Islet precursor cell (in vitro differentiated cells): Measurements from ENCODE around the gene ENPP3.

ENCODE experiments used
- DNase-seq: peaks from one replicate; pipeline ENCODE4 v3.0.0-alpha.2; 2018

Gene ENPP3

GRCh38 chr6:131643855-131644460, 6.9 kb downstream of the ENPP3 start:
- DNase-seq = no peak

- no peak for DNase-seq
These were observed 7.8 kb downstream of the ENPP3 start for GRCh38 chr6:131644921-131645320.

GRCh38 chr6:131645846-131646245, 8.7 kb downstream of the ENPP3 start:
- DNase-seq = no peak

DNA sequence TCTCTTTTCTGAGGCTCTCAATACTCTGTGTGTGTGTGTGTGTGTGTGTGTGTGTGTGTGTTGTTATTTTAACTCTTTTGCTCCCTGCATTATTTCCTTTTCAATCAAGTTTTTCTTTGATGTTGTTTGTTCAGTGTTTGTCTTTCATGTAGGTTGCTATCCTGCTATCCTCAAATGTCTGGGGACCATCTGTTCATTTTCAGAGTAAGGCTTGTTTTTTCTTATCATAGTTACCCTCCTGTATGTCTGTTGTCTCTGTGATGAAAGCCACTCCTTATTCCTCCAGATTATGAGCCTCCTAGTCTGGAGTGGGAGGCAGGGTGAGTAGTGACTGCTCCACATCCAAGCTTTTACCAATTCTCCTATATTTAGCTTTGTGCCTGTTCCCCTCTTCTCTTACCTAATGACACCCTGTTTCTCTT, 9.2 kb downstream of the ENPP3 start:
- no peak for DNase-seq

- no peak for DNase-seq
These were observed 14.7 kb downstream of the ENPP3 start for GRCh38 chr6:131651782-131652181.

GRCh38 chr6:131652472-131652871, 15.4 kb downstream of the ENPP3 start:
- DNase-seq = no peak

DNA sequence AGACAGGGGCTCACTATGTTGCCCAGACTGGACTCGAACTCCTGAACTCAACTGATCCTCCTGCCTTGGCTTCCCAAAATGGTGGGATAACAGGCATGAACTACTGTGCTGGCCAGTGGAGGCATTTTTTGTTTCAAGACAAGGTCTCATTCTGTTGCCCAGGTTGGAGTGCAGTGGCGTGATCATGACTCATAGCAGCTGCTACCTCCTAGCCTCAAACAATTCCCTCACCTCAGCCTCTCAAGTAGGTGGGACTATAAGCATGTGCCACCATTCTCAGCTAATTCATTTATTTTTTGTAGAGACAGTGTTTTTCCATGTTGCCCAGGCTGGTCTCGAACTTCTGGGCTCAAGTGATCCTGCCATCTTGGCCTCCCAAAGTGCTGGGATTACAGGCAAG, 17.2 kb downstream of the ENPP3 start:
- DNase-seq = peak; percentile 56

- no peak for DNase-seq
These were observed 18.3 kb downstream of the ENPP3 start for GRCh38 chr6:131655387-131655786.

- DNase-seq = no peak
These were observed 18.8 kb downstream of the ENPP3 start for GRCh38 chr6:131655951-131656350.

DNA sequence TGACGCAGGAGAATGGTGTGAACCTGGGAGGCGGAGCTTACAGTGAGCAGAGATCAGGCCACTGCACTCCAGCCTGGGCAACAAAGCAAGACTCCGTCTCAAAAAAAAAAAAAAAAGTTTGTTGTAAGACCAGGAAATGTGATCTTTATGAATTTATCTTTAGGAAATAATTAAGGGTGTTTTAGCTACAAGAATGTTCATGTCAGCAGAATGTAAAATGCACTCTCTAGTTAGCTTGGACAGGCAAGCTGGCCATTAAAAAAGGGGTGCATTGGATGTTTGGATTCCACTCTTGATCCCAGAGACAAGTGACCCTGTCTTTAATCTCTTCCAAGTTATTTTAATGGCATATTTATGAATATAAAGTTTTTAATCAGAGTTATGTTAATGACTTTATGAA, 19.6 kb downstream of the ENPP3 start:
- no peak for DNase-seq

- no peak for DNase-seq
These were observed 20.1 kb downstream of the ENPP3 start for GRCh38 chr6:131657222-131657621.

DNA sequence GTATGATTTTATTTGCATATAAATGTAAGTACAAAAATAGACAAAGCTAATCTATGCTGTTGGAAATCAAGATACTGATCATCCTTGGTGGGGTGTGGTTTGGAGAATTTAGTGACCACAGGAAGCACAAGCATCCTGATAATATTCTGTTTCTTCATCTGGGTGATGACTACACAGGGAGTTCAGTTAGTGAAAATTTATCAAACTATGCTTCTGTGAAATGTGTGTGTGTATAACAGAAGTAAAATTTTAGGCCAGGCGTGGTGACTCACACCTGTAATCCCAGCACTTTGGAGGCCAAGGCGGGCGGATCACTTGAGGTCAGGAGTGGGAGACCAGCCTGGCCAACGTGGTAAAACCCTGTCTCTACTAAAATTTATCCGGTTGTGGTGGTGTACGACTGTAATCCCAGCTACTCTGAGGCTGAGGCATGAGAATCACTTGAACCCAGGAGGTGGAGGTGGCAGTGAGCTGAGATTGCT, 20.6 kb downstream of the ENPP3 start:
- no peak for DNase-seq

DNA sequence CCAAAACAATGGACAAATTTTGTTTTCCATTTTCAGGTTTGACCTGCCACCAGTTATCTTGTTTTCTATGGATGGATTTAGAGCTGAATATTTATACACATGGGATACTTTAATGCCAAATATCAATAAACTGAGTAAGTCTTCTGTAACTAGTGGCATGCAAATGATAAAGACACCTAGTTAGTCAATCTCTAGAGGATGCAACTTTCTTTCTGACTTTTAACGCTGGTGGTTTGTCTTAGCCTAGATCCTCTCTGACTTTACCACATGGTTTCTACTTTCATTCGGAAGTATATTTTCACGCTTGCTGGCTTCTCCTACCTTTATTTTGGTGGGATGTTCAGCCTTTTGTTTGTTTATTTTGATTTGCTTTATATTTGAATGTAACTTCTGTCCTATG, 21.2 kb downstream of the ENPP3 start:
- DNase-seq = no peak

GRCh38 chr6:131660195-131660594, 23.1 kb downstream of the ENPP3 start:
- no peak for DNase-seq

DNA sequence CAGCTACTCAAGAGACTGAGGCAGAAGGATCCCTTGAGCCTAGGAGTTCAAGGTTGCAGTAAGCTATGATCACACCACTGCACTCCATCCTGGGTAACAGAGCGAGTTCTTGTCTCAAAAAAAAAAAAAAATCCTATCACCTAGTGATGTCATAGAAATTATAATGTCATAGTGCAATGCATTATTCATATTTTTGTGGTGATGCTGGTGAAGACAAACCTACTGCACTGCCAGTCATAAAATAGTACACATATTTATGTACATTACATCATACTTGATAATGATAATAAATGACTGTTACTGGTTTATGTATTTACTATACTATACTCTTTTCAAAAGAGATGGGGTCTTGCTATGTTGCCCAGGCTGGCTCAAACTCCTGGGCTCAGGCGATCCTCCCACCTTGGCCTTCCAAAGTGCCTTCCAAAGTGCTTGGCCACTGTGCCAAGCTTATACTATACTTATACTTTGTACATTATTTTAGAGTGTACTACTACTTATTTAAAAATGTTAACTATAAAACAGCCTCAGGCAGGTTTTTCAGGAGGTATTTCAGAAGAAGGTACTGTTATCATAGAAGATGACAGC, 26.6 kb downstream of the ENPP3 start:
- no peak for DNase-seq

GRCh38 chr6:131669891-131670290, 32.8 kb downstream of the ENPP3 start:
- DNase-seq = no peak

DNA sequence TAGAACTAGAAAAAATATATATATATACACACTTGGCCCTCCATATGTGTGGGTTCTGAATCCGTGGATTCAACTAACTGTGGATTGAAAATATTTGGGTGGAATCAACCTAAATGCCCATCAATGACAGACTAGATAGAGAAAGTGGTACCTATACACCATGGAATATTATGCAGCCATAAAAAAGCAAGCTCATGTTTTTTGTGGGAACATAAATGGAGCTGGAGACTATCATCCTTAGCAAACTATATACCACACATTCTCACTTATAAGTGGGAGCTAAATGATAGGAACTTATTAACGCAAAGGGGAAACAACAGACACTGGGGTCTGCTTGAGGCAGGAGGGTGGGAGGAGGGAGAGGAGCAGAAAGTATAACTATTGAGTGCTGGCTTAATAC, 36.1 kb downstream of the ENPP3 start:
- no peak for DNase-seq

DNA sequence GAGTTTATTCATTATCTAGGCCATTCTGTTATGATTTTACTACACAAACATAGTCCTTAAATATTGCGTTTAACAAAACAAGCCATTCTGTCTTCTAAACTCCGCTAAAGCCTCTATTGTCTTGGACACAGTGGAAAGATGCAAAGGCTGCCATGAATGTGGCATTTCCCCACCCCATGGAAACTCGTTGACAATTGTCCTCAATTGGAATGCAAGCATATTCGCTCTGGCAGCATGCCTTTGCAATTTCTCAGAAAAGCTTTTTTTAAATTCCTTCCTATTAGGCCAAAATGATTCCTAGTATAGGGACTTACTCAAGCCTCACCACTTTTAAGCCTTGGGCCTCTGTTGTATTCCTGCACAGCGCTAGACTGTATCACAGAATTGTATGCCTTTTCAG, 41.3 kb downstream of the ENPP3 start:
- DNase-seq = no peak

DNA sequence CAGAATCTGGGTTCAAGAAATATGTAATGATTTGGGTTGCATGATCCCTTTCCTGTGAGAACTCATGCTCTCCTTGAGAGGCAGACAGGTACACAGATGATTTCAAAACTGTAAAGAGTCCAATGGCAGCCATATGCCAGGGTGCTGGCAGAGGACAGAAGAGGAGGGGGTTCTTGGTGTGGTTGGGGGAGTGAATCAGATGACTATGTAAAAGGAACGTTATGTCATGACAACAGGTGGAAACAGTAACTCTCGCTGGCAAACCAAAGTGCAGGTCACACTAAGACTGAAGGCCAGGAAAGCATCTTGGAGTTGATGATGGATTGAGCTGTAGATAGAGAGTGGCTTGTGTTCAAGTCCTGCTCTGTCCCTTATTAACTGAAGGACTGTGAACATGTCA, 43.8 kb downstream of the ENPP3 start:
- no peak for DNase-seq

DNA sequence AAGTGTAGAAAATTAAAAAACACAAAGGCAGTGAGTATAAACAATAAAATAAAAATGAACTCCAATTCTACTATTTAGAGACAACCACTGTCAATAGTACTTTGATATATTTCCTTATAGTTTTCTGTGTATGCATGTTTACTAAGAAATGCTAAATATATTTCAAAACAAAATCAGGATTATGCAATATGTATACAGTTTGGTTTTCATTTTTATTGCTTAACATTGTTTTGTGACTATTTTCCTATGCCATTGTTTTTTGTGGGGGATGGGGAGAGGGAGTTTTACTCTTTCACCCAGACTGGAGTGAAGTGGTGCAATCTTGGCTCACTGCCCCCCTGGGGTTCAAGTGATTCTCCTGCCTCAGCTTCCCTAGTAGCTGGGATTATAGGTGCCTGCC, 44.5 kb downstream of the ENPP3 start:
- no peak for DNase-seq

DNA sequence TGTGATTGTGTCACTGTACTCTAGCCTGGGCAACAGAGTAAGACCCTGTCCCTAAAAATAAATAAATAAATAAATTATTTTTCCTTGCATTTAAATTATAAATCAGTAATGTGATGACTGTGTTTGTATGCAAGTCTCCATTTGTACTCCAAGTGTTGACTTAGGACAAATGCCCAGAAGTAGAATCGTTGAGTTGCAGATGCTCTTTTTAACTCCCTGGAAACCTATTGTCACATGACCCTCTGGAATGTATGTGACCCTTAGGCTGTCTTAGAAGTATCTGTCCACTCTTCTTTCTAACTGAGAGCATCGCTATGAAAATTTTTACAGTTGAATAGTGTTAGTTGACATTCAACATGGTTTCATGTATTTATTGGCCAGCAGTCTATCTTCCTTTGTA, 45.3 kb downstream of the ENPP3 start:
- no peak for DNase-seq

DNA sequence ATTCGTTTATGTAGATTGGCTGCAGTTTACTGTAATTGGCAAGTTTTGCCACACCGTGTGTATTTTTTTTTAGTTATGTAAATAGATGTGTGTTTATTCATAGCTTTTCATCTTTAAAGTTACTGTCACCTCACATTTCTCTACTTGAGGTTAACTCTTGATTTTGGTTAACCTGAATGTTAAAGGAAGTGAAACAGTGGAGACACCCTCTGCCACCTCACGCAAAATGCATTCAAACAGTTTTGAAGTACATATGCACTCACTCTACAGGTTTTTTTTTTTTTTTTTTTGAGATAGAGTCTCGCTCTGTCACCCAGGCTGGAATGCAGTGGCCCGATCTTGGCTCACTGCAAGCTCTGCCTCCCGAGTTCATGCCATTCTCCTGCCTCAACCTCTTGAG, 46.4 kb downstream of the ENPP3 start:
- no peak for DNase-seq

- no peak for DNase-seq
These were observed 48.2 kb downstream of the ENPP3 start for GRCh38 chr6:131685266-131685780.

DNA sequence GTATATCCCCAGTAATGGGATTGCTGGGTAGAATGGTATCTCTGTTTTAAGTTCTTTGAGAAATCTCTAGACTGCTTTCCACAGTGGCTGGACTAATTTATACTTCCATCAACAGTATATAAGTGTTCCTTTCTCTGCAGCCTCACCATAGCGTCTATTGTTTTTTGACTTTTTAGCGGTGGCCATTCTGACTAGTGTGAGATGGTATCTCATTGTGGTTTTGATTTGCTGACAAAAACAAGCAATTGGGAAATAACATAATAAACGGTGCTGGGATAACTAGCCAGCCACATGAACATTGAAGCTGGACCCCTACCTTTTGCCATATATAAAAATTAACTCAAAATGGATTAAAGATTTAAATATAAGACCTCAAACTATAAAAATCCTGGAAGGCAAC, 49.9 kb downstream of the ENPP3 start:
- DNase-seq = no peak

DNA sequence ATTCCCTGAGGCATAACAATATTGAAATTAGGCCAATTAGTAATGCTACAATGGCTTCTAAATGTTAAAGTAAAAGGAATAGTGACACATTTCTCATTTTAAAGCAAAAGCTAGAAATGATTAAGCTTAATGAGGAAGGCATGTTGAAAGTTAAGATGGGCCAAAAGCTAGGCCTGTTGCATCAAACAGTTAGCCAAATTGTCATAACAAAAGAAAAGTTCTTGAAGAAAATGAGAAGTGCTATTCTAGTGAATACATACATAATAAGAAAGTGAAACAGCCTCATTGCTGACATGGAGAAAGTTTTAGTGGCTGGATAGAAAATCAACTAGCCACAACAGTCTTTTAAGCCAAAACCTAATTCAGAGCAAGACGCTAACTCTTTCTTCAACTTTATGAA, 51.2 kb downstream of the ENPP3 start:
- no peak for DNase-seq
